ENCODE data around the gene TMEM164.
A peak's percentile ranks its signal among the peaks of the same experiment; 100 is the strongest.

Gene TMEM164

GRCh38 chrX:110208092-110208491, 205.2 kb downstream of the TMEM164 start:
- Histone ChIP-seq H3K27me3 (ENCODE audit: insufficient read depth, poor library complexity, severe bottlenecking) (no peaks in the 10 kb centered on the region), H3K4me3 (ENCODE audit: severe bottlenecking) (no peak overlapping the region), H3K36me3 (ENCODE audit: low read depth) (no peaks in the 10 kb centered on the region), H3K4me1 (ENCODE audit: insufficient read depth, poor library complexity, severe bottlenecking) (peaks cover 44% of the 10 kb centered on the region), H3K27ac (ENCODE audit: poor library complexity, severe bottlenecking) (peak overlapping the region; percentile 79), H3K9me3 (ENCODE audit: severe bottlenecking) (no peaks in the 10 kb centered on the region)
- no peak for DNase-seq (ENCODE audit: low spot score)
- no peak for ATAC-seq (ENCODE audit: low read depth)
- TF ChIP-seq, protein P1, sequence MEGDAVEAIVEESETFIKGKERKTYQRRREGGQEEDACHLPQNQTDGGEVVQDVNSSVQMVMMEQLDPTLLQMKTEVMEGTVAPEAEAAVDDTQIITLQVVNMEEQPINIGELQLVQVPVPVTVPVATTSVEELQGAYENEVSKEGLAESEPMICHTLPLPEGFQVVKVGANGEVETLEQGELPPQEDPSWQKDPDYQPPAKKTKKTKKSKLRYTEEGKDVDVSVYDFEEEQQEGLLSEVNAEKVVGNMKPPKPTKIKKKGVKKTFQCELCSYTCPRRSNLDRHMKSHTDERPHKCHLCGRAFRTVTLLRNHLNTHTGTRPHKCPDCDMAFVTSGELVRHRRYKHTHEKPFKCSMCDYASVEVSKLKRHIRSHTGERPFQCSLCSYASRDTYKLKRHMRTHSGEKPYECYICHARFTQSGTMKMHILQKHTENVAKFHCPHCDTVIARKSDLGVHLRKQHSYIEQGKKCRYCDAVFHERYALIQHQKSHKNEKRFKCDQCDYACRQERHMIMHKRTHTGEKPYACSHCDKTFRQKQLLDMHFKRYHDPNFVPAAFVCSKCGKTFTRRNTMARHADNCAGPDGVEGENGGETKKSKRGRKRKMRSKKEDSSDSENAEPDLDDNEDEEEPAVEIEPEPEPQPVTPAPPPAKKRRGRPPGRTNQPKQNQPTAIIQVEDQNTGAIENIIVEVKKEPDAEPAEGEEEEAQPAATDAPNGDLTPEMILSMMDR (IDR thresholded peaks at IDR 0.05; ENCODE audit: poor library complexity, severe bottlenecking) = no peak

GRCh38 chrX:110210417-110211139, 207.7 kb downstream of the TMEM164 start:
- ATAC-seq (ENCODE audit: low read depth) = peak; percentile 89
- Histone ChIP-seq H3K9me3 (ENCODE audit: severe bottlenecking) (no peaks in the 10 kb centered on the region), H3K36me3 (ENCODE audit: low read depth) (no peaks in the 10 kb centered on the region), H3K27me3 (ENCODE audit: insufficient read depth, poor library complexity, severe bottlenecking) (no peaks in the 10 kb centered on the region), H3K27ac (ENCODE audit: poor library complexity, severe bottlenecking) (peak overlapping the region; percentile 79), H3K4me1 (ENCODE audit: insufficient read depth, poor library complexity, severe bottlenecking) (peaks cover 44% of the 10 kb centered on the region), H3K4me3 (ENCODE audit: severe bottlenecking) (no peak overlapping the region)
- TF ChIP-seq, protein P1 (IDR thresholded peaks at IDR 0.05; ENCODE audit: poor library complexity, severe bottlenecking) = no peak
- no peak for DNase-seq (ENCODE audit: low spot score)

DNA sequence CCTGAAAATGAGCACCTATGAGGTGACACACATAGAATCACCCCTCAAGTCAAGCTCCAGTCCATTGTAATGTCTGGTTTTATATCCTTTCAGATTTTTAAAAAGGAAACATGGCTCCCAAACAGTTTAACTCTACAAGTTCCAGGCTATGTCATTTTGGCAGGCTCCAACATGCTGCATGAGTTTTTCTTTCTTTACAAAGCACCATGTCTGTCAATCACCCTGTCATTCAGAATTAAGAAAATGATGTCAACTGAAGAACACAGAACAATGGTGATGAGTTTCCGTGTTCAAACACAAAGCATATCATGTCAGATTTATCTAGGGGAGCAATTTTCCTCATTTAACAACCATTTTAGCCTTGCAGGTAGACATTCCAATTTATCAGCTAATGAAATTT, 208.4 kb downstream of the TMEM164 start:
- no peak for DNase-seq (ENCODE audit: low spot score)
- Histone ChIP-seq H3K4me3 (ENCODE audit: severe bottlenecking) (no peak overlapping the region), H3K27me3 (ENCODE audit: insufficient read depth, poor library complexity, severe bottlenecking) (no peaks in the 10 kb centered on the region), H3K36me3 (ENCODE audit: low read depth) (no peaks in the 10 kb centered on the region), H3K27ac (ENCODE audit: poor library complexity, severe bottlenecking) (peak overlapping the region; percentile 79), H3K9me3 (ENCODE audit: severe bottlenecking) (no peaks in the 10 kb centered on the region), H3K4me1 (ENCODE audit: insufficient read depth, poor library complexity, severe bottlenecking) (peaks cover 44% of the 10 kb centered on the region)
- ATAC-seq (ENCODE audit: low read depth) = no peak
- TF ChIP-seq, protein P1 (IDR thresholded peaks at IDR 0.05; ENCODE audit: poor library complexity, severe bottlenecking) = no peak

DNA sequence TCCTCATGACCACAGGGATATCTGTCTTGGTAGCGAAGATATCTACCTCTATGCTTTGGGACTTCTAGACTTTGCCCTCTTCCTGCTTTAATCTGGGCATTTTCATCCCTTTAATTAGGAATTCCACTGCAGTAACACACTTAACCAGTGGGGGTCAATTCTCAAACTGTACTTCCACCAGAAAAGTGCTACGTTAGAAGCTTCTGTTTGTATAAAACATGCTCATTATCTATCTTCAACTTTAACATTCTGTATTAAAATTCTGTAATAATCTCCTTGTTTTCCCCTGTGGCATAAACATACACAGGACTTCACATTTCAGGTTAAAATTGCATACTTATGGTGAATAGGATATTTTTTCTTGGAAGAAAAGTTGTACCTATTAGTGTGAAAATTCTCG, 209.4 kb downstream of the TMEM164 start:
- H3K9me3 ChIP-seq (ENCODE audit: severe bottlenecking) = no peaks in the 10 kb centered on the region
- peak overlapping the region; percentile 79 for H3K27ac ChIP-seq (ENCODE audit: poor library complexity, severe bottlenecking)
- ATAC-seq (ENCODE audit: low read depth) (no peak), DNase-seq (ENCODE audit: low spot score) (no peak)
- TF ChIP-seq, protein P1 (IDR thresholded peaks at IDR 0.05; ENCODE audit: poor library complexity, severe bottlenecking) = no peak
- no peak overlapping the region for H3K4me3 ChIP-seq (ENCODE audit: severe bottlenecking)
- H3K27me3 ChIP-seq (ENCODE audit: insufficient read depth, poor library complexity, severe bottlenecking) = no peaks in the 10 kb centered on the region
- peaks cover 50% of the 10 kb centered on the region for H3K4me1 ChIP-seq (ENCODE audit: insufficient read depth, poor library complexity, severe bottlenecking)
- H3K36me3 ChIP-seq (ENCODE audit: low read depth) = no peaks in the 10 kb centered on the region

DNA sequence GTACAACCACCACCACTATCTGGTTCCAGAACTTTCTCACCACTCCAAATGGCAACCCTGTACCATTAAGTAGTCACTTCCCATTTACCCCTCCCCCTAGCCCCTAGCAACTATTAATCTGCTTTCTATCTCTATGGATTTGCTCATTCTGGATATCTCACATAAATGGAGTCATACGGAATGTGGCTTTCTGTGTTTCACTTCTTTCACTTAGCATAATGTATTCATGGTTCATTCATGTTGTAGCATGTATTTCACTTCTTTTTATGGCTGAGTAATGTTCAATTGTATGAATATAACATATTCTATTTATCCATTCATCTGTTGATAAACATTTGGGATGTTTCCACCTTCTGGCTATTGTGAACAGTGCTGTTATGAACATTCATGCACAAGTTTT, 210.3 kb downstream of the TMEM164 start:
- Histone ChIP-seq H3K4me1 (ENCODE audit: insufficient read depth, poor library complexity, severe bottlenecking) (peaks cover 56% of the 10 kb centered on the region), H3K4me3 (ENCODE audit: severe bottlenecking) (no peak overlapping the region), H3K36me3 (ENCODE audit: low read depth) (no peaks in the 10 kb centered on the region), H3K27me3 (ENCODE audit: insufficient read depth, poor library complexity, severe bottlenecking) (no peaks in the 10 kb centered on the region), H3K27ac (ENCODE audit: poor library complexity, severe bottlenecking) (no peak overlapping the region), H3K9me3 (ENCODE audit: severe bottlenecking) (no peaks in the 10 kb centered on the region)
- no peak for DNase-seq (ENCODE audit: low spot score)
- TF ChIP-seq, protein P1 (IDR thresholded peaks at IDR 0.05; ENCODE audit: poor library complexity, severe bottlenecking) = no peak
- no peak for ATAC-seq (ENCODE audit: low read depth)

Data from RWPE2 (cell line).